Mammary epithelial cell (primary cell): ENCODE data around the gene PLPP7.

Experiments used
- CTCF ChIP-seq, 2 donors: IDR thresholded peaks in 1 of 2; conservative IDR thresholded peaks in 1 of 2; 2 replicates each; pipeline ENCODE4 v1.5.1; 2011 to 2012; ENCODE audit warnings: inconsistent platforms in 2 of 2, low read length in 2 of 2, mild to moderate bottlenecking in 2 of 2, control low read depth in 1 of 2, low read depth in 1 of 2; ENCODE audit not compliant: insufficient read depth in 1 of 2; ENCODE audit errors: extremely low read depth in 1 of 2
- EZH2 ChIP-seq: IDR thresholded peaks from 2 replicates; pipeline ENCODE4 v1.6.1; 2012; ENCODE audit warnings: low read length, inconsistent platforms, borderline replicate concordance

GRCh38 chr9:131281119-131281965, 8.2 kb upstream of the PLPP7 start:
- TF ChIP-seq CTCF (conservative IDR thresholded peaks at IDR 0.05 in 1 of 2, IDR thresholded peaks at IDR 0.05 in 1 of 2; ENCODE audit: extremely low read depth in 1 of 2, insufficient read depth in 1 of 2, low read depth in 1 of 2, low read length in 2 of 2) (no peak), EZH2 (no peak)
